HG03521 (cell line): ENCODE data around the gene SLC35F5.
A peak's percentile ranks its signal among the peaks of the same experiment; 100 is the strongest.
"Not testable (repeated sequence)": the region's sequence is repeated elsewhere in the genome, so short reads cannot be mapped to it uniquely, and the experiment has no call there.

Source experiments
- ATAC-seq: cut with Tn5 transposase; IDR thresholded peaks from one replicate; pipeline ENCODE4 v1.9.1; 2021; ENCODE audit warnings: mild to moderate bottlenecking, moderate library complexity; ENCODE audit not compliant: unreplicated experiment

SLC35F5 gene, protein sequence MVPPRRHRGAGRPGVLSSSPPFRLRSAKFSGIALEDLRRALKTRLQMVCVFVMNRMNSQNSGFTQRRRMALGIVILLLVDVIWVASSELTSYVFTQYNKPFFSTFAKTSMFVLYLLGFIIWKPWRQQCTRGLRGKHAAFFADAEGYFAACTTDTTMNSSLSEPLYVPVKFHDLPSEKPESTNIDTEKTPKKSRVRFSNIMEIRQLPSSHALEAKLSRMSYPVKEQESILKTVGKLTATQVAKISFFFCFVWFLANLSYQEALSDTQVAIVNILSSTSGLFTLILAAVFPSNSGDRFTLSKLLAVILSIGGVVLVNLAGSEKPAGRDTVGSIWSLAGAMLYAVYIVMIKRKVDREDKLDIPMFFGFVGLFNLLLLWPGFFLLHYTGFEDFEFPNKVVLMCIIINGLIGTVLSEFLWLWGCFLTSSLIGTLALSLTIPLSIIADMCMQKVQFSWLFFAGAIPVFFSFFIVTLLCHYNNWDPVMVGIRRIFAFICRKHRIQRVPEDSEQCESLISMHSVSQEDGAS

DNA sequence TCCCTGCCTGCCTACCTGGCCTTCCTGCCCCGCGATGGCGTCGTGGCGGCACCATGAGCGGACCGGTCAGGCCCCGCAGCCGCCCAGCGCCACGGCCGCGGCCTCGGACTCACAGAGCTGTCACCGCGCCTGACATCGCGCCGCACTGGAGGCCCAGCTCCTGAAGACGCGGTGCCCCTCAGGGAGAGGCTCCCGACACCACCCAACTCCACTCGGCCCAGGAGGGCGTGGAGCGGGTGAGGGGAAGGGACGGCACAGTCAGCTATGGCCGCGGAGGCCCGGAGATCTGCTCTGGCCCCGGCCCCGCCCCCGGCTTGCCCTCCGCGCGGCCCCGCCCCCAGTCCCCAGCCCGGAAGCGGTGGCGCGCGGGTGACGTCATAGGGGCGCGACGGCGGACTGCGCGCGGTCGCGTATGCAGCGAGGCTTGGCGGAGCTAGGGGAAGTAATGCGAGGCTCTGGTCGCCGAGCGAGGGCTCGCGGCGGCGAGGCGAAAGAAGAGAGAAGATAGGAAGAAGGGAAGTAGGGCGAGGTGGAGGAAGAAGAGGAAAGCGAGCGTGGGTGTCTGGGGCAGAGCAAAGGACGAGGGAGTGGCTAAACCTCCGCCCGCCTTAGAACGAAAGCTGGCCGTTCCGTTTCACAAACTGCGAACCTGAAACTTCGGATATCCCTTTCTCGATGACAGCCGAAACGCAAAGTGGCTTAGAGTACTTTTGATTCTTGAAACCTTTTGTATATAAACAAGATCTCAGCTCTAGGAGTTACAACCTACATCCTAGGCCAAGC is at the start of gene SLC35F5:
TSS of gene SLC35F5 (minus strand) at position 288 of the 783 bp plus-strand sequence. CDS start at position 55, 233 bp downstream.
- peak; percentile 87 for ATAC-seq

DNA sequence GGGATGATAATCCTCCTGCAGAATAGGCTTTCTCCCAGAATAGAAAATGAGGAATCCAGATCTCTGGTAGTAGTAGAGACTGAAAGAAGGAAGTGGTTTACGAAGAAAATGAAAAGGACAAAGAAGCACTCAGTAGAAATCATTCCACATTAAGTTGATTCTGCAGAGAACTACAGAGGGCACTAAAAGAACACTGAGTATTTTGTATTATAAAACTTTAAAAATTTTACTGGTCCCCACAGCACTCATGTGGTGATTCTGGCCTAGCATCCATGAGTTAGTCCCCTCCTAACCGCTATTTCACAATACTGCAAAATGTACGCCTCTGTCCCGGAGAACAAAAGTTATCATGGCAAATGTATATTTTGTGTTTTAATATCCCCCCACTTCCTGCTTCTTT is 42.9 kb upstream of the SLC35F5 start:
- ATAC-seq = no peak

DNA sequence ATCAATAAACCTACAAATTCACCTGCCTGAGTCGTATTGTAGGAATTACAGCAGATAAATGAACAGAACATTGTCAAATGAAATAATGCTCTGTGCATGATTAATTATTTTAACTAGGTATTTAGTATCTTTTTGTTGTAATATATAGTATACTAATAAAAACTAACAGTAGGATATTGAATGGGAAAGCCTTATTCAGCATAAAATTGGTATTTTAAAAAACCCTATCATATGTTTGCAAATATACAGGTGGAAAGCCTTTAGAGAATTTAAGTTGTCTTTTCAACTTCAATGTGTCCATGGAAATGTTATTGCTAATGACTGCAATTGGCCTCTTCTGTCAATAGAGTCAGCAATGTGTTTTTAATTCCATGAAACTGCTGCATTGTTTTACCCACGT is 40.8 kb upstream of the SLC35F5 start:
- ATAC-seq = no peak

DNA sequence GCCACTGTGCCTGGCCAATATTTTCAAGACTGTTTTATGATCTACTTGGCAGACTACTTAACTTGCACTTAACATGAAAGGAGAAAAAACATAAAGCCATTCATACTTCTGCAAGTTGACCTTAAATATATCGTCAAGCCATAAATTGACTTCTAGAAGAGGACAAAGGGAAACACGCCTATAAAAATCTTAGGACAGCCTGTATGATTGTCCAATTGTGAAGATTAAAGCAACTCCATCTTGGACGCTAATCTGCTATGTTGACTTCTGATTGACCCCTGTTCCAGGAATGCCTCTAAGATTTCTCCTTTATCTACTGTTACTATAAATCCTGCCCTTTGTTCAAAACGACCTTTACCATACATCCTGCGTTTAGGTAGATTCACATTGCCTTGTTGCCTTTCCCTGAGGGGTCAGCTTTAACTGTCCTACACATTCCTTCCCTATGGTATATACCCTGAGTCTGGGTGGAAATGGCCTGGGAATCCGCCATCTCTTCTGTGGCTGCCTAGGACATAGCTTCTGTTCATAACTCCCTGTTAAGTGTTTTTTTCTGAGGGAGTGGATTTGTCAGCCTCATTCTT is 40.2 kb upstream of the SLC35F5 start:
- no peak for ATAC-seq

DNA sequence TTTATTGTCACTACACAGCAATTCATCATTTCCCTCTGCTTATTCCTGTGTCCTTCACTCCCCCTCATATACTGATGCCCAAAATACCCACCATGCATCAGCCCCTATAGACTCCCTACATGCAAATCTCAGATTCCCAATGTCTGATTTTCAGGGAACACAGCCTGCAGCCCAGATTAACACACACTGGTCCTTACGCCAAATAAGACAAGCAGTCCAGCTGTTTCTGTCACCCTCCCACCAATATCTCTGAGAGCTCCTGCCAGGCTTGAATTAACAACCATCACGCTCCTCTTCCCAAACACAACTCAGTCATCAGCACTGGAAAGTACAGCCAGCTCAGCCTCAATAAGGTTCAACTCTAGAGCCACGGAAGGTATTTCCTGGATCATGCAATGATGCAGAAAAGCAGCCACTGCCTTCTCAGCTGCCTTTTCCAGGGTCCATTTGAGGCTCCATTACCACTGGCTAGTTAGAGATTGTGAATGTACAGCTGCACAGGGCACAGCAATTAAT is 39.0 kb upstream of the SLC35F5 start:
- ATAC-seq = no peak

DNA sequence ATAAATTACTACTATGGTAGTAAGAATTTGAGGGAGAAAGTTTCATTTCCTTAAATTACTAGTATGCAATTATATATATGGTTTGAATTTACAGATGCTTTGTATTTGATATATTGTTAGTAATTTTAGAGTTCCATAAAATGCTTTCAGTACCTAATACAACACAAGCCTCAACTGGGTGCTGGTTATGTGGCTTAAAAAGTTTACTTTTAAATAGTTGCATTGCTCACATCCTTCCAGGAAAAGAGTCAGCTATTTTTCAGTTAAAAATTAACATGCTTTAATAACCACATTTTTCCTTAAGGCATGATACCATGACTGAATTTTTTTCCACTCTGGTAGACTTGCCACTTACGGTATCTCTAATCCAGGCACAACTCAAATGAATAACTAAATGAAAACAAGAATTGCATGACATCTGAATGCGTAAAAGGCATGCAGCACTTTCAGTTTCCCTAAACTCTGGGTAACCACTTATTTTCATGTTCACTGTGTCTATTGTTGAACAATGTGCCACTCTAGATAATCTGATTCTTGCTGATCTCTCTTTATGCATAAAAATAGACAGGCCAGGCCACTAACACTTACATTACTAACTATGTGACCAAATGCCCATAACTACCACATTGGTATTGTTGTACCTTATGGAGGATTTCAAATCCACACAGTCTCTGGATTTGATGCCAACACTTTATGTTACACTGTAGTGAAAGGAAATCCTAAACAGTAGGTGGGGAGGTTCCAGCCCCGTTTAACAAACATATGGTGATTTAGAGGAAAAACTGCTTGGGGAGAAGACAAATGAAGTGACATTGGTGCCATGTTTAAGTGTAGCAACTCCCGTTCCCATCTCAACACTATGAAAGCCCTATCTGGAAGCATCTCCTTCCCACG is 35.5 kb upstream of the SLC35F5 start:
- ATAC-seq = peak; percentile 87

DNA sequence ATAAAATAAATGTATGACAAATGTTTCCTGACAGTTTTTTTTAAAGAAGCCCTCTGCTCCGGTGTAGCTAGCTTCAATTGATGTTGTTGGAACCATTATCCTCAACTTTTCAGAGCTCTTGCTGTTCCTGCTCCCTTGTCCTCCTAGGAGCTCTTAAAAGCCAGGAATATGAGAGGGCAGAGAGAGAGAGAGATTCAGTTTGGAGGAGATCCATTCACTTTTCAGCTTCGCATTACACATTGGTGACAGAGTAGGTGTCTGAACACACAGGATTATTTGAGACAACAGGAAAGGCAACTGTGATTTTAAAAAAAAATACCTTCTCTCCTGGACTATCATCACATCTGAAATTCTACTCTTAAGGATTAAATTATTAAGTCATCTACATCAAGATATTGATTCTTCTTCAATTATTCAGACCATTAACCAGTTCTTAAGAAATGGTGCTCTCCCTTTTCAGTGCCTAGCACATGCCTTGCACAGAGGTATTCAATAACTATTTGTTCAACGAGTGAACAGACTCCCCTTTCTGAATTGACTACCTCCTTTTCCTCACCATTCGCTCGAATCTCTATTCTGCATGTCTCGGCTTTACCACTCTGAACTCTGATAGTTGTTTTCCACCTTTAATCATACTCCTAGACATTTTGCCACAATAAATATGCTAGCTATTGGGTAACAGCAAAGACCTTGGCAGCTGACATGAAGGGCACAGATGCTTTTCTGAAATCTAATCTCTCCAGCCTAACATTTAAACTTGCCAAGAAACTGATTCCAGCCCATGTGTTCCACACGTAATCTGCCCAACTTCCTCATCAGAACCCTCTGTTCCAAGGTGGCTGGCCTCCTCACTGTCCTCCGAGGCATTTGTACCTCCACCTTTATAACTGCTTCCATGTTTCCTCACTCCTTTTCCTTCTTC is 28.6 kb upstream of the SLC35F5 start:
- no peak for ATAC-seq

DNA sequence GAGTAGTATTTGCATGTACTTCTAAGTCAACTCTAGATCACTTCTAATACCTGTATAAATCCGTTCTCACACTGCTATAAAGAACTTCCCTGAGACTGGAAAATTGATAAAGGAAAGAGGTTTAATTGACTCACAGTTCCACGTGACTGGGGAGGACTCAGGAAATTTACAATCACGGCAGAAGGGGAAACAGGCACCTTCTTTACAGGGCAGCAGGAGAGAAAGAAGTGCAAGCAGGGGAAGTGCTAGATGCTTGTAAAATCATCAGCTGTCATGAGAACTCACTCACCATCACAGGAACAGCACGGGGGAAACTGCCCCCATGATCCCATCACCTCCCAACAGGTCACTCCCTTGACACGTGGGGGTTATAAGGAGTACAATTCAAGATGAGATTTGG is 24.0 kb upstream of the SLC35F5 start:
- ATAC-seq = no peak

DNA sequence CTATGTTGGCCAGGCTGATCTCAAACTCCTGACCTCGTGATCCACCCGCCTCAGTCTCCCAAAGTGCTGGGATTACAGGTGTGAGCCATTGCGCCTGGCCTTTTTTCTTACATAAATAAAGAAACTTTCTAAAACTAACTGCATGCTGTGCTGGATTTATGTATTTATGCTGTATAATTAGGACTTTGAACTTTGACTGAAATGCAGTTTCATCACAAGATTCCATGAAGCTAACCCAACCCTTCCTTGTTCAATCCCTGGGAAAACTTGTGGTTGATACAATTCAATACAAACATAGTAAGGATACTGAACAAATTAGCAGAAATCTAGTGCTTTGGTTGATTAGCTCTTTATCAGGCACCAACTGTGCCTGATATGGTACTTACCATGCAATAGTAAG is 20.9 kb upstream of the SLC35F5 start:
- no peak for ATAC-seq

DNA sequence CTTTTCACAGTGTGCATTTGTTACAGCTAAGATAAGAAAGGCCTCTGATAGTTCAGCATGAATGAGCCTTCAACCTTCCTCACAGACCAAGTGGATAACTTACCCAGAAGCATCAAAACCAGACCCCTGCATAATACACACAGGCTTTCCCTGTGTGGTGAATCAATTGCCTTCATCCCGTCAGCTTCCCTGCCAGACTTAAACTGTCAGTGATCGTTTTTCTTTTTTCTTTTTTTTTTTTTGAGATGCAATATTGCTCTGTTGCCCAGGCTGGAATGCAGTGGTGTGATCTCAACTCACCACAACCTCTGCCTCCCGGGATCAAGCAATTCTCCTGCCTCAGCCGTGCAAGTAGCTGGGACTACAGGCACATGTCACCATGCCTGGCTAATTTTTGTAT is 20.5 kb upstream of the SLC35F5 start:
- ATAC-seq = no peak

DNA sequence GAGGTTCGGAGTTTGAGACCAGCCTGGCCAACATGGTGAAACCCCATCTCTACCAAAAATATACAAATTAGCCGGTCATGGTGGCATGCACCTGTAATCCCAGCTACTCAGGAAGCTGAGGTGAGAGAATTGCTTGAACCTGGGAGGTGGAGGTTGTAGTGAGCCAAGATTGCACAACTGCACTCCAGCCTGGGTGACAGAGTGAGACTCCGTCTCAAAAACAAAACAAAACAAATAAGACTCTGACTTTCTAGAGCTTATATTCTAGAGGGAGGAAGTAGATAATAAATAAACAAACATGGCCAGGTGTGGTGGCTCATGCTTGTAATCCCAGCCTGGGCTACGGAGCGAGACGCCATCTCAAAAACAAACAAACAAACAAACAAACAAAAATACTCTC is 18.2 kb upstream of the SLC35F5 start:
- not testable (repeated sequence) for ATAC-seq

DNA sequence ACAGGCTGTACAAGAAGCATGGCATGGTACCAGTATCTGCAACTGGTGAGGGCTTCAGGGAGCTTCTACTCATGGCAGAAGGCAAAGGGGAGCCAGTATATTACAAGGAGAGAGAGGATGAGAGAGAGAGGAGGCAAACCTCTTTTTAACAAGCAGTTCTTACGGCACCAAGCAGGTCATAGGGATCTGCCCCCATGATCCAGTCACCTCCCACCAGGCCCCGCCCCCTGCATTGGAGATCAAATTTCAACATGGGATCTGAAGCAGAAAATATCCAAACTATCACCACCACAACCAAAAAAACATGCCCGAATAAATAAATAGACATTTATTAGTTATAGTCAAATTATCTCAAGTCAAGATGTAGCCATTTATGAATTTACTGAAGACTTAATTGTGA is 14.5 kb upstream of the SLC35F5 start:
- no peak for ATAC-seq

DNA sequence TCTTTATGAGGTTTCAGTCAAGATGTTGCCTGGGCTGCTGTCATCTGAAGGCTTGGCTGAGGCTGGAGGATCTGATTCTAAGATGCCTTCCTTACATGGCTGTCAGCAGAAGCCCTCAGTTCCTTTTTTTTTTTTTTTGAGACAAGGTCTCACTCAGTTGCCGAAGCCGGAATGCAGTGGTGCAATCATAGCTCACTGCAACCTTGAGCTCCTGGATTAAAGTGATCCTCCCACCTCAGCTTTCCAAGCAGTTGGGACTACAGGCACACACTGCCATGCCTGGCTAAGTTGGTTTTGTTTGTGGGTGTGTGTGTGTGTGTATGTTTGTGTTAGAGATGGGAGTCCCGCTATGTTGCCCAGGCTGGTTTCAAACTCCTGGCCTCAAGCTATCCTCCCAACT is 13.1 kb upstream of the SLC35F5 start:
- no peak for ATAC-seq

DNA sequence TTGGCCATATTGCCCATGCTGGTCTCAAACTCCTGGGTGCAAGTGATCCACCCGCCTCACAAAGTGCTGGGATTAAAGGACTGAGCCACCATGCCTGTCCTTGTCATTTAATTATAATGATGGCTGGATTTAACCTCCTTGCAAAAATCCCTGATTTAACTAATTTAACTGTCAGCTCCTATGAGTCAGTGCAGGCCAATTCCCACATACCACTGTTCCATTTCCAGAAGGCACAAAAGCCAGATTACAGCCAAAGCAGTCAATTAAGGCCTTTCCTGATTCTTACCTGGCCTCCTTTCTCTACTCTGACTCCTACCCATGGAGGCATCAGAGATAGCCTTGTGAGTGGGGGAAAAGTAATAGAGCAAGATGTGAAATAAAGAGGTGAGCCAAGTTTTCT is 12.3 kb upstream of the SLC35F5 start:
- no peak for ATAC-seq

DNA sequence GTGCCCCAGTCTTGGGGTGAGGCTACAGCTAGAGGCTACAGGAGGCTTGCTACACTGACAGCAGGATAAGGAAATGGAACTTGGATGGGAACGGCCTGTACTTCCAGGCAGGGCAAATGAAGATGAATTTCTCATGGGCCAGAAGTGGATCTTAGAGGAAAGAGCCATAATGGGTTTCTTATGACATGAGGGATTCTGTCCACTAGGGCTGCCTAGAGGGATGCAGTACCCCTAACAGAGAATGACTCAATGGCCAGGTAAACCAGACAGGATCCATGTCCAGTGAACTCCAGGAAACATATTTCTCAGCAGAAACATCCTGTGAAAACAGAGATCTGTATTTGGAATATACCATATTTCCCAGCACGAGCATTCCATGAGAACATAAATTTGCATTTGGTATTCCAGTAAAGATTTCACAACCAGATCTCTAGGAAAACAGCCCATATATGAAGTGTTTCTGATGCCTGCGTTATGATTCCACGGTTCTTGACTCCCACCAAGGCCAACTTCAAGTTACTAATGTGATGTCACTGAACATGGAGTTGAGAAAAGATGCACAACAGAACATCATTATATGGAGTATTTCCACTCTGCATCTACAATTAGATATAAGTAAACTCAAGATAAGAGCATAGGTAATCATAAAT is 11.5 kb upstream of the SLC35F5 start:
- ATAC-seq = no peak

DNA sequence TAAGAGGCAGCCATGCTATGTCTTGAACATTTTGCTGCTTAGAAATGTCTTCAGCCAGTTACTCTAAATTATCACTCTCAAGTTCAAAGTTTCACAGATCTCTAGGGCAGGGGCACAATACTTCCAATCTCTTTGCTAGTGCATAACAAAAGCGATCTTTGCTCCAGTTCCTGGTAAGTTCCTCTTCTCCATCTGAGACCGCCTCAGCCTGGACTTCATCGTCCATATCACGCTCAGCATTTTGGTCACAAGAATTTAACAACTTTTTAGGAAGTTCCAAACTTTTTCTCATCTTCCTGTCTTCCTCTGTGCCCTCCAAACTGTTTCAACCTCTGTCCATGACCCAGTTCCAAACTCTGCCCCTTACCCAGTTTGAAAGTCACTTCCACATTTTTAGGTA is 8.8 kb upstream of the SLC35F5 start:
- no peak for ATAC-seq

DNA sequence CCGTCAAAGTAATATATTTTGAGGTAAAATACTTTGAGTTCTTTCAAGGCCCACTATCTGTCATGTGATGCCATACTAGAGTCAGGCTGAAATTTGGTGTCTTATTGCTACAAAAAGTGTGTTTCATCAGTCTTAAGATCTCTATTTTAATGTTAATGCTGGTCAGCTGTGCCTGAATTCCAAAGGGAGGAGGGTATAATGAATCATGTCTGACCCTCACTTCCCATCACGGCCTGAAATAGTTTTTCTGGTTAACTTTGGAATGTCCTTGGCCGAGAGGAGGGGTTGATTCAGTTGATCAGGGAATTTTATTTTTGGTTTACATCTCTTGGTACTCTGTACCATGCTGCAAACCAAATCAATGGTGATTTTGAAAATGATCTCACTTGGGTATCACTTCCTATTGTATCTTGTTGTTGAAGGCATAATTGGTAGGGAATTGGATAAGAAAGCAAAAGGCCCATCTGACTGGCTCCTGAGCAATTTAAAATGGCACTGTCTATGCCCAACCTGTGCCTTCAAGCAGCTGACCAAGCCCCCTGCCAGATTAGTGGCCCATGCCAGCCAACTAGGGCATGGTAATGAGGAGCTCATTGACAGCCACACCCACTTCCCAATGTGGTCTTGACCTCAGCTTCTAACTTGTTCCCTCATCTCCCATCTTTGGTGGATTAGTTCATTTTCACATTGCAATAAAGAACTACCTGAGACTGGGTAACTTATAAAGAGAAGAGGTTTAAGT is 6.1 kb upstream of the SLC35F5 start:
- ATAC-seq = no peak

DNA sequence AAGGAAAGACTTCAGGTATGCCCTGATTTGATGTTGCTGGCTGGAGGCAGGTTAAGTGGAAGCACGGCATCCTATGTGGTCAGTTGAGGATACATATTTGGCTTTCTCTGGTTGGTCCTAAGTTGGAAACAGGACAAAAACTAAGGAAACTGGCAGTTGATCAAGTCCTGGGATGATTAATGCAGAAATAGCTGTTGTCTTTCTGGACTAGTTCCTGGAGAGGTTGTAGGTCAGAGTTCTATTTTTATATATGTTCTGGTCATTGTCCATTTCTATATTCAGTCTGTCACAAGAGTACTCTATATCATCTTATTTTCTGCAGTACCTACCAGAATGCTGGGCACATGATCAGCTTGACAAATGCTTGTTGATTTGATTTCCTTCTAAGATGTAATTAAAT is 4.0 kb upstream of the SLC35F5 start:
- ATAC-seq = no peak
